GM21528 (cell line): ENCODE data around the gene LMO7.
"Not testable (repeated sequence)": the region's sequence is repeated elsewhere in the genome, so short reads cannot be mapped to it uniquely, and the experiment has no call there.

ENCODE experiments used
- ATAC-seq: cut with Tn5 transposase; IDR thresholded peaks from one replicate; pipeline ENCODE4 v1.9.1; 2021; ENCODE audit warnings: mild to moderate bottlenecking, moderate library complexity; ENCODE audit not compliant: unreplicated experiment, low FRiP score

The LMO7 gene

GRCh38 chr13:75645141-75645540 lies 9.0 kb downstream of the LMO7 start:
- no peak for ATAC-seq

GRCh38 chr13:75647126-75647784 lies 11.1 kb downstream of the LMO7 start:
- peak; percentile 77 for ATAC-seq

GRCh38 chr13:75648446-75648845 lies 12.3 kb downstream of the LMO7 start:
- no peak for ATAC-seq

GRCh38 chr13:75651013-75651412 lies 14.9 kb downstream of the LMO7 start:
- no peak for ATAC-seq

DNA sequence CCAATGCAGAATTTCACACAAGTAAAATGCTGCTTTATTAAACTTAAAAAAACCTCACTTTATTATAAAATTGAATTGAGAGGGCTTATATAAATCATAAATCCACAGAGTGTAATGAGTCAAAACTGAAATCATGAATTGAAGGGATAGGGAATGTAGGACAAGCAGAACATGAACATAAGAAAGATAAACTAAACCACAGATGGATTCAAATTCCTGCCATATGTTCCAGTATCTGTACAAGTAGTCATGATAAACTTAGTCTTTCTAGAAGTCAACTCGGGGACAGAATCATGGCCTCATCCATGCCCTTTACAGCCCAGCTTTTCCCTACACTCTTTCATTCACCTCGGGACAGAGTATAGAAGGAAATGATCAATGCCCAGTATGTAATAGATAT lies 16.6 kb downstream of the LMO7 start:
- ATAC-seq, result no peak

DNA sequence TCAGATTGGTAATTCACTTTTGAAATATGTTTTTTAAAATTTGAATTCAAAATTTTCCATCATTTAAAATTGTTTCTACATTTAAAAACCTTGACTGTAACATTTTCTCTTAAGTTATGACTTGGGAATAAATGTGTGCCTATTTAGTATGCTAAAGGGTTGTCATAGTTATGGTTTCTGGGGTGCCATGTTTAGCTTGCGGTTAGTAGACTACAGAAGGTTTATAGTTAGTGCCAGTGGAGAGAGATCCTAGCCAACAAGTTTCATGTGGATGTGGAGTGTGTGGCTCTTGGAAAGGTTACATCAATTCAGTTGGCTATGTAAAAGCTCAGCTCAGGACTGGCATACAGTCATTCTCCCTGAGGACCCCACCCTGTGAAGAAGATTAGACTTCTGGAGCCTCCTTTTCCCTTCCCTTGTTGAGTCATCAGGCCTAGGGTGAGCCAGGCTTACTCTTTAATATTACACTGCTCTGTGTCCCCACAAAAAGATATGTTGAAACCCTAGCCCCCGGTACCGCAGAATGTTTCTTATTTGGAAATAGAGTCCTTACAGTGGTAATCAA lies 20.4 kb downstream of the LMO7 start:
- ATAC-seq, result no peak

DNA sequence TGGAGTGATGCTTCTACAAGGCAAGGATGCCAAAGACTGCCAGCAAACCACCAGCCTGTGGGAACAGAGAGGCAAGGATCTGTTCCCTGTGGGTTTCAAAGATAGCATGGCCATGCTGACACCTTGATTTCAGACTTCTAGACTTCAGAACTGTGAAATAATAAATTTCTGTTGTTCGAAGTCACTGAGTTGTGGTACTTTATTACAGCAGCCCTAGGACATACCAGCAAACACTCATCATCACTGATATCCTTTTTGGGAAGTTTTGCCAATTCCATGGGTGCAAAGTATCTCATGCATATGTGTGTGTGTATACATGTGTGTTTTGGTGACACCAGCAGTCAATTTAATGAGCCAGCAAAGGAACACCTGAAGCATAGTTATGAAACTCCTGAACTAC lies 21.0 kb downstream of the LMO7 start:
- no peak for ATAC-seq

DNA sequence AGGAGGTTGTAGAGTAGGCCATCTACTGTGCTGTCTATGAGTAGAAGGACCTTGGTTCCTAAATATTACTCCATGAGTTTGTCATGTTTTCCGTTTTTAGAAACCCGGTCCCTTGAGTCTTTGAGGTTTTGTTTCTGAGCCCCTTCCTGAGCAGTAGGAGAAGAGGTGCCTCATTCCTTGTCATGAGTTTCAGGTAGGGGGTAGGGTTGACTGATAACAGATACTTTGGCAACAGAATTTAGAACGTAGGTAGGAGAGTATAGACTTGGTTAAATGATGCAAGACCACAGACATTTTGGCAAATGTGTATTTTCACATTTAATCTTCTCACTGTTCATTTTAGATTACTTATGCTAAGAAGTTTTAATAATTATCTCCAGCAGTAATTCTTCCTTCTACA lies 24.6 kb downstream of the LMO7 start:
- no peak for ATAC-seq

- no peak for ATAC-seq
Measured at GRCh38 chr13:75661443-75661842, 25.3 kb downstream of the LMO7 start.

DNA sequence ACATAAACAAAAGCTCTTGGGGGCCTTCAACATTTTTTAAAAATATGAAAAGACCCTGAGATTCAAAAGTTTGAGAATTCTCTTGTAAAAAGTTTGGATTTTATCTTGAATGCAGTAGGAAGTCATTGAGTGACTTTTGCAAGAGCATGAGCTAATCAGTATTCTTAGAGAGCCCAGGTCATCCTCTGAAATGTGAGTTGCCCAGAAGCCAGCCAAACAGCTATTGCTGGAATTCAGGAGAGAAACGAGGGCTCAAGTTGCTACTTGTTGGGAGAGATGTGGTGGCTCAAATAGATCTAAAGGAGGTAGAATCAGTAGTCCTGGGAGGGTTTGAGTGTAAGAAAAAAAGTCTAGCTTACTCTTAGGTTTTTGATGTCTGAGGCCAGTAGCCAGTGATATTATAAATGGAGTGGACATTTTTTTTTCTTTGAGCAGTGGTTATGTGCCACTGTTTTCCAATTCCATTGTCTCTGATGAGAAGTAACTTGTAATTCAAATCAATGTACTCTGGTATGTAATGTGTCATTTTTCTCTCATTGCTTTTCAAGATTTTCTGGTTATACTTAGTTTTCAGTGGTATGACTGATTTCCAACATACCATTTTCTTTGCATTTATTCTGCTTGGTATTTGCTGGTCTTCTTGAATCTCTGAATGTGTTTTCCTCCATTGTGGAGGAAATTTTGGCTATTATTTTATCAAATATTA lies 30.7 kb downstream of the LMO7 start:
- no peak for ATAC-seq

DNA sequence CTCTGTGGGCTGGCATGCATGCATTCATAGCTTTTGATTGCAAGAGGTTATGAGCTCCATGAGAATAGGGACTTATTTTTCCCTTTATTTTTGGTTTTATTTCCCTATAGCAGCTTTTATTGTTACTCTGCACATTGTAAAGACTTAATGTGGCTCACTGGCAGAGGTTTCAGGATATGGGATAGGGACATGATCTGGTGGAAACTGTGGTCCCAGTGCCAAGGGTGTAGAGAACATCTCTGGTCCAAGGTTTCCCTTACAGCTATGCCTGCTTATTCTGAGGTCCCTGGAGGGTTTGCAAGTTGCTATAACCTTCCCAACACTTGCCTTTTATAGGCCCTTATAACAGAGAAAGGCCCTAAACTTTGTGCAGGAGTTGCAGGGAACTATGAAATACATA lies 33.6 kb downstream of the LMO7 start:
- no peak for ATAC-seq

GRCh38 chr13:75670496-75670895 lies 34.4 kb downstream of the LMO7 start:
- no peak for ATAC-seq

GRCh38 chr13:75675421-75675820 lies 39.3 kb downstream of the LMO7 start:
- ATAC-seq, result no peak

DNA sequence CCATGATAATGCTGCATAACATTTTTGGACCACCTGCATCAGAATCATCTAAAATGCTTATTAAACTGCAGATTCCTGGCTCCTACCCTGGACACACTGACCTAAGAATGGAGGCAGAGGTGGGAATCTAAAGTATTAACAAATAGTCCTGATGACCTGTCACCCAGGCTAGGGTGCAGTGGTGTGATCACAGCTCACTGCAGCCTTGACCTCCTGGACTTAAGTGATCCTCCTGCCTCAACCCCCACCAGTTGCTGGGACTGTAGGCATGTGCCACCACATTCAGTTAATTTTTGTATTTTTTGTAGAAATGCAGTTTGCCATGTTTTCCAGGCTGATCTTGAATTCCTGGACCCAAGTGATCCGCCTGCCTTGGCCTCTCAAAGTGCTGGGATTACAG lies 43.3 kb downstream of the LMO7 start:
- no peak for ATAC-seq

GRCh38 chr13:75680251-75680650 lies 44.1 kb downstream of the LMO7 start:
- not testable (repeated sequence) for ATAC-seq

- no peak for ATAC-seq
Measured at GRCh38 chr13:75682326-75682725, 46.2 kb downstream of the LMO7 start.

DNA sequence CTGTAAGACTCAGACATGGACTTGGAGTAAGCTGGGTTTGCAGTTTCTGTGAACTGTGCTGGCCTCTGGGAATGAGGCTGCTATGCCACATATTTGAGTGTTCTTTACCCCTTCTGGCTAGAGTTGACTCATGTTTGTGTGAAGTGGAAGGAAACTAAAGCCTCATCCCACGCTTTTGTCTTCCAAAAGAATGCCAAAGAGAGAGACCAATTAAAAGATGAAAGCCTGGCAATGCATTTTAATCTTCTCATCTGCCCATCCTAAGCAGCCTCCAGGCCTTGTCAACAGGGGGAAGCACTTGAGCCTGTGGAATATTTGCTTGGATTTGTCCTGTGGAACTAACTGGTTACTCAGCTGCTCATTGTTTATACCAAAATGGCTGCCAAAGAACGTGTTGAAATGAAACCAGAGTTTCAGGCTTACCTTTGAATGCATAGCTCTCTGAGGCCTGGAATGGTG lies 49.1 kb downstream of the LMO7 start:
- no peak for ATAC-seq

DNA sequence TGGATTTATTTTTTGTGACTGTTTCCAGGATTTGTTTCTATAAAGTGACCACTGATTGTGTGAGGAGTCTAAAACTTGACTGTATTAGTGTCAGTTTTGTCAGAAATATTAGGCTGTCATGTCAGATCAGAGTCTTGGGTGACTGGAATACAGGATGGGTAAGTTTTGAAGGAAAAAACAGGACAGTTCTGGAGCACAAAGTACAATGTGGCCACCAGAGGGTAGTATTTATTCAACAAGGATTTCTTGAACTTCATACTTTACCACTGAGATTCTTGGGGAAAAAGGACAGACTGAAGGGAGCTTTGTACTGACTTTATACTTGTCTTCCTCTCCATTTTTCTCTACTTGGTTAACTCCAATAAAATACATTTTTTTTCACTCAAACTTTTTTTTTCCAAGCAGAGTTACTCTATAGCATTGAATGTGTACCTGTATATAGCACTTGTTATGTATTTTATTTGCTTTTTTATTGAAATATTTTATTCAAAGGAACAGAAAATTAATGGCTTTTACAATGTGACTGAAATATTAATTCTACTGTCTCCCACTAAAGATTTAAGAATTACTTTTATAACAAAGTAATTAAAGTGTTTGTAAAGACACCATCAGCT lies 51.1 kb downstream of the LMO7 start:
- no peak for ATAC-seq

- ATAC-seq, result no peak
Measured at GRCh38 chr13:75689686-75690085, 53.6 kb downstream of the LMO7 start.

DNA sequence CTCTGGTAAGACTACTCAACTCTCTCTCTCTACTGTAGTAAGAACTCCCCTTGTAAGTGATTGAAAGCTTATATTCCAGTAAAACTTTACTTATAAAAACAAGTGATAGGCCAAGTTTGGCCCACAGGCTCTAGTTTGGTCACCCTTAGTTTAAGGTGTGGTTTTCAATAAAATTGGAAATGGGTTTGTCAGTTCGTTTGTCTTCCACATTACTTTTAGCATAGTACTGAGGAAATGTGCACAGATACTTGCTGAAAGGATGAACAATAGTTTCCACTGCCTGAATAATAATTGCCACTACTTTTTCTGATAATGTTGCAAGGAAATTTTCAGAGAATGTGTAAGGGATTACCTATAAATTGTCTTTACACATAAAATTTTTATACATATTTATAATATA lies 54.5 kb downstream of the LMO7 start:
- no peak for ATAC-seq

DNA sequence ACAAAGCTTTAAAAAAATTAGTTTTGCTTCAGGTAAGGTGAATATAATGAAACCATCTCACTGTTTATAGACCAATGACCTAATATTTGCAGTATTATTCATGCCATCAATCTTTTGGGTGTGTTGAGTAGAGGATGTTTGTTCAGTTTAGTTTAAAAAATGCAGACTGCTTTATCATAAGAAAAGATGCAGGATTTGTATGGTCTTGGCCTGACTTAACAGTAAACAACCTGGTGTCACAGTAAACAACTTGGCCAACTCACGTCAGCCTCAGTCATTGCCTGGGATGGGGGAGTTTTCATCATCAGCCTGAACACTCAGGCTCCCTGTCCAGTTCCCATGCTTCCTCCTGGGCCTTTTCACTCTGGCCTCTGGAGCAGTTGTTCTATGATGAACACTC lies 55.1 kb downstream of the LMO7 start:
- no peak for ATAC-seq

- ATAC-seq, result no peak
Measured at GRCh38 chr13:75693227-75693626, 57.1 kb downstream of the LMO7 start.
